HEK293 (cell line): ENCODE measurements around the gene FCHO2.

ENCODE experiments used
- YY1 ChIP-seq: fragments of 450-650 bp; formaldehyde crosslinking; IDR thresholded peaks from 2 replicates; pipeline ENCODE4 v1.5.1; 2018; ENCODE audit warnings: missing biosample characterization, missing genetic modification characterization
- ZNF175 ChIP-seq: fragments of 450-650 bp; formaldehyde crosslinking; IDR thresholded peaks from 2 replicates; pipeline ENCODE4 v1.5.1; 2016; ENCODE audit warnings: missing biosample characterization, missing genetic modification characterization
- ZNF211 ChIP-seq: fragments of 450-650 bp; formaldehyde crosslinking; IDR thresholded peaks from 2 replicates; pipeline ENCODE4 v1.5.1; 2016; ENCODE audit warnings: low read depth, missing biosample characterization, missing genetic modification characterization
- ZNF48 ChIP-seq: fragments of 450-650 bp; formaldehyde crosslinking; IDR thresholded peaks from 2 replicates; pipeline ENCODE4 v1.5.1; 2016; ENCODE audit warnings: missing biosample characterization, missing genetic modification characterization
- ZNF530 ChIP-seq: fragments of 450-650 bp; formaldehyde crosslinking; IDR thresholded peaks from 2 replicates; pipeline ENCODE4 v1.5.1; 2016; ENCODE audit warnings: low read depth, missing biosample characterization, missing genetic modification characterization
- ZNF629 ChIP-seq: fragments of 450-650 bp; formaldehyde crosslinking; IDR thresholded peaks from 2 replicates; pipeline ENCODE4 v1.5.1; 2017; ENCODE audit warnings: missing biosample characterization, missing genetic modification characterization
- TF ChIP-seq, protein P1 (sequence below): fragments of 450-650 bp; formaldehyde crosslinking; IDR thresholded peaks from 2 replicates; pipeline ENCODE4 v1.5.1; 2016; ENCODE audit warnings: missing biosample characterization, missing genetic modification characterization
- TF ChIP-seq, protein P2 (sequence below): fragments of 450-650 bp; formaldehyde crosslinking; IDR thresholded peaks from 2 replicates; pipeline ENCODE4 v1.5.1; 2016; ENCODE audit warnings: missing biosample characterization, missing genetic modification characterization

GRCh38 chr5:73111536-73111935 lies 155.7 kb downstream of the FCHO2 start:
- TF ChIP-seq, protein P1, sequence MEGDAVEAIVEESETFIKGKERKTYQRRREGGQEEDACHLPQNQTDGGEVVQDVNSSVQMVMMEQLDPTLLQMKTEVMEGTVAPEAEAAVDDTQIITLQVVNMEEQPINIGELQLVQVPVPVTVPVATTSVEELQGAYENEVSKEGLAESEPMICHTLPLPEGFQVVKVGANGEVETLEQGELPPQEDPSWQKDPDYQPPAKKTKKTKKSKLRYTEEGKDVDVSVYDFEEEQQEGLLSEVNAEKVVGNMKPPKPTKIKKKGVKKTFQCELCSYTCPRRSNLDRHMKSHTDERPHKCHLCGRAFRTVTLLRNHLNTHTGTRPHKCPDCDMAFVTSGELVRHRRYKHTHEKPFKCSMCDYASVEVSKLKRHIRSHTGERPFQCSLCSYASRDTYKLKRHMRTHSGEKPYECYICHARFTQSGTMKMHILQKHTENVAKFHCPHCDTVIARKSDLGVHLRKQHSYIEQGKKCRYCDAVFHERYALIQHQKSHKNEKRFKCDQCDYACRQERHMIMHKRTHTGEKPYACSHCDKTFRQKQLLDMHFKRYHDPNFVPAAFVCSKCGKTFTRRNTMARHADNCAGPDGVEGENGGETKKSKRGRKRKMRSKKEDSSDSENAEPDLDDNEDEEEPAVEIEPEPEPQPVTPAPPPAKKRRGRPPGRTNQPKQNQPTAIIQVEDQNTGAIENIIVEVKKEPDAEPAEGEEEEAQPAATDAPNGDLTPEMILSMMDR (tag by site-specific recombination): no peak
- TF ChIP-seq ZNF629 (tag by site-specific recombination): no peak
- no peak for TF ChIP-seq ZNF530 (tag by site-specific recombination)
- no peak for TF ChIP-seq YY1 (tag by site-specific recombination)
- no peak for TF ChIP-seq ZNF211
- TF ChIP-seq ZNF175 (tag by site-specific recombination): no peak
- TF ChIP-seq ZNF48 (tag by site-specific recombination): no peak
- TF ChIP-seq, protein P2, sequence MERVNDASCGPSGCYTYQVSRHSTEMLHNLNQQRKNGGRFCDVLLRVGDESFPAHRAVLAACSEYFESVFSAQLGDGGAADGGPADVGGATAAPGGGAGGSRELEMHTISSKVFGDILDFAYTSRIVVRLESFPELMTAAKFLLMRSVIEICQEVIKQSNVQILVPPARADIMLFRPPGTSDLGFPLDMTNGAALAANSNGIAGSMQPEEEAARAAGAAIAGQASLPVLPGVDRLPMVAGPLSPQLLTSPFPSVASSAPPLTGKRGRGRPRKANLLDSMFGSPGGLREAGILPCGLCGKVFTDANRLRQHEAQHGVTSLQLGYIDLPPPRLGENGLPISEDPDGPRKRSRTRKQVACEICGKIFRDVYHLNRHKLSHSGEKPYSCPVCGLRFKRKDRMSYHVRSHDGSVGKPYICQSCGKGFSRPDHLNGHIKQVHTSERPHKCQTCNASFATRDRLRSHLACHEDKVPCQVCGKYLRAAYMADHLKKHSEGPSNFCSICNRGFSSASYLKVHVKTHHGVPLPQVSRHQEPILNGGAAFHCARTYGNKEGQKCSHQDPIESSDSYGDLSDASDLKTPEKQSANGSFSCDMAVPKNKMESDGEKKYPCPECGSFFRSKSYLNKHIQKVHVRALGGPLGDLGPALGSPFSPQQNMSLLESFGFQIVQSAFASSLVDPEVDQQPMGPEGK (tag by site-specific recombination): no peak
